H4 (cell line): ENCODE measurements around the gene MIS12. TPM values are rescaled to one million over a fixed set of nuclear protein-coding genes. Genes with fewer than 3 reads are reported as not detected.

Experiments used
- DNase-seq: peaks from one replicate; pipeline ENCODE4 v3.0.0-alpha.2; 2015; ENCODE audit warnings: low spot score
- total RNA-seq: library from RNA; depleted of rRNA; stranded (reverse); fragments of >200 nt; shearing (Covaris generic); gene quantifications from 2 replicates; pipeline ENCODE4 v1.2.3, GENCODE V29; 2014; rRNA removed

Gene MIS12
- total RNA-seq, 1 experiment from 2014 or later = 22.4 TPM

DNA sequence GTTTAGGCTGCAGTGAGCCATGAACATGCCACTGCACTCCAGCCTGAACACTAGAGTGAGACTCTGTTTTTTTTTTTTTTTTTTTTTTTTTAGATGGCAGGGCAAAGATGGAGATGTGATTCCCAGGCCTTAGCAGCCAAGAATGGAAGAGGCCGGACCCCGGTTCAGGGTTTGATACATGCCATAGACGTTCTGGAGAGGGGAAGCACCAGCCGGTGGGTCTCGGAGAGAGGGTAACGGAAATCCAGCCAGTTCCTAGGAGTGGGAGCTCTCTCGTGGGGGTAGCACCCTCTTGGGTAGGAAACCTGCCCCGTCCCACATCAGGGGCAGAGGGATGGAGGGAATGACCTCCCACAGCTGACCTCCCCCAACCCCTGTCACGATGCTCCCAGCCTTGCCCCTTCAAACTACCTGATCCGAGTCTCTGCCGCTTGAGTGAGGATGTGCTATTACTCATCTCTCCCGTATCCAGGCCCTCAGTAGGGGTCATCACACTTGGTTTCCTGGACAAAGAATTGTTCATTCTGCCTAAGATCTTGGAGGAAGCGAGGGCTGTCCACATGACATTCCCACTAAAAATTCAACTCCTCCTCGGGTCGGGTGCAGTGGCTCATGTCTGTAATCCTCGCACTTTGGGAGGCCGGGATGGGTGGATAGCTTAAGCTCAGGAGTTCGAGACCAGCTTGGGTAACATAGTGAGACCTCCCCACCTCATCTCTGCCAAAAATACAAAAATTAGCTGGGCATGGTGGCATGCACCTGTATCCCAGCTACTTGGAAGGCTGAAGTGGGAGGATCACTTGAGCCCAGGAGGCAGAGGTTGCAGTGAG is 47.3 kb downstream of the MIS12 start:
- DNase-seq = no peak

DNA sequence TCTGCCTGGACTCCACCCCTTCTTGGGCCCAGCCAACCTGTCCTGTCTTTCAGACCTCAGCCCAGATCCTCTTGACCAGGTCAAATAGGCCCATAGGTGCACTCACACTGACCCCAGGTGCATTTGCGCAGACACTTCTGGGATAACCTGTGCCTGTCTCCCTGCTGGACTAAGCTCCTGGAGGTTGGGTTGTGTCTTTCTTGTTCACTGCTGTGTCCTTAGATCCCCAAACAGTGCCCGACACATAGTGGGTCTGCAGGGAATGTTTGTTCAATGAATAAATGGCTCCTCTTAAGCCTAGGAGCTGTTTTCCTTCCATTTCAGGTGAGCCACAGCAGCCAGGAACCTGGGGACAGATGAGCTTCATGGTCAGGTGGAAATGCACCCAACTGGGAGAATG is 49.1 kb downstream of the MIS12 start:
- DNase-seq = no peak

DNA sequence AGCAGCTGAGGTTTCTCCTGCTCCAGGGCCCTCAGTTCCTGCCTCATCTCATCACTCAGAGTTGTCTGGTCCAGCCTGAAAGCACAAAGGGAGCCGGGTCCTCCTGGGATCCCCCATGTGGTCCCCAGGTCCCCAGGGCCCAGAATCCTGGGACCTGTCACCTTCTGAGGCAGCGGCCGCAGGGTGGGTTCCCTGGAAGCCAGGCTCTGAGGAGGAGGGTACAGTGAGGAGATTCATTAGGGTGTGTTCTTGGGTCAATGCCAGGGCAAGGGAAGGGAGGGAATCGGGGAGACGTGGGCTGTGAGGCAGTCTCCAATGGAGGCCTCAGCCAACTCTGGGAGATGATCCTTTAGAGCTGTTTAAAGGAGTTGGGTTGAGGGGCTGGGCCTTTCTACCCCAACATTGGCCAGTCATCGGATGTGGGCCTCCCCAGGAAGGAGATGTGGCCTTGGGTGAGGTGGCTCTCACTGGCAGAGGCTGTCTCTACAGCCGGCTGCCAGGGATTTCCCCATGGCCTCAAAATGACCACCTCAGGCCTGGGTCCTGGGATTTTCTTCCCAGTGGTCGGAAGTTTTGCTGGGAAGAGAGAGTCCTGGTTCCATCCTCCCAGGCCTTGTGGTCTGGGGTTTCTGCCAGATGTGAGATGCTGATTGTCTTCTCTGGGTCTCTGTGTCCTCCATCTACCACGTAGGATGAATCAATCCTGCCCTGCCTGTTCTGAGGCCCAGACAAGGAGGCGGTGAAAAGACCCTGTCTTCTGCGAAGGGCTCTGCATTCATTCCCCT is 50.7 kb downstream of the MIS12 start:
- no peak for DNase-seq

DNA sequence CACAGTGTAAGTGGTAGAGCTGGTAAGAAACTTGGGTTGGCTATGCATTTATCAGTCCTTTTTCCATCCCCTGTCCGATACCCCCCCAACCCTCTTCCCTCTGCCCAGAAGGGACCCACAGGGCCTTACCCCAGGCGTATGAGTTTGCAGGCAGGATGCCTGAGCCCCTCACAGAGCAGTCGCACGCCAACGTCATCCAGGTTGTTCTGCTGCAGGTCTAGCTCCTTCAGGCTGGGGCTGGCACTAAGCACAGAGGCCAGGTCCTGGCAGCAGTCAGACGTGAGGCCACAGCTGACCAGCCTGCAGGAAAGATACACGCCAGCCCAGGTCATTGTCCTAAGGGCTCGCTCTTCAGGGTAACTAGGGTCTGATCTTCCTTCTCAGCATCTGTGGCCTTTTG is 52.9 kb downstream of the MIS12 start:
- no peak for DNase-seq

DNA sequence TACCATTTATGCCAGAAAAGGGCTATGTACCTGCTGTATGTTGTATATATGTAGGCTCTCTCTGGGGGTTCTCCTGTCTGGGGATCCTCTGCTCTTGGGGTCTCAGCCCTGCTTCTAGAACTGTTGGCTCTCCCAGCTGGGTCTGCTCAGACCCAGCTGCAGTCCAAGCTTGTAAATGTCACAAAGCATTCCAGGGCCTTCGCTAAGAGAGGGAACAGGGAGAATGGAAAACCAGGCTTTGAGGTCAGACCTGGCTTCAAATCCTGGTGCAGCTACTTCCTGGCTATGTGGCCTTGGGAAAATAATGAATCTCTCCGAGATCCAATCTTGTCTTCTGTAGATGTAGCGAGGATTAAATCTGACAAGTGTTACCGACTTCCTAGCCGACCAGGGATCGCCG is 54.0 kb downstream of the MIS12 start:
- DNase-seq = no peak

Other genes with a start within 250 kb of the MIS12 start
- gene RABEP1, start 204.3 kb upstream of the MIS12 start, total RNA-seq = 11.3 and 22.6 TPM in 2 replicates
- gene NUP88, start 66.9 kb upstream of the MIS12 start, total RNA-seq = 90.5 and 127 TPM in 2 replicates
- 34.8 and 43.2 TPM in 2 replicates for gene RPAIN, start 66.4 kb upstream of the MIS12 start, total RNA-seq
- gene C1QBP, start 47.4 kb upstream of the MIS12 start, total RNA-seq = 273 and 317 TPM in 2 replicates
- 3.9 and 5.8 TPM in 2 replicates for gene DHX33, start 17.6 kb upstream of the MIS12 start, total RNA-seq
- gene DERL2, start 388 bp upstream of the MIS12 start, total RNA-seq = 21.2 and 43.2 TPM in 2 replicates
- 11.6 and 11.7 TPM in 2 replicates for gene NLRP1, start 97.9 kb downstream of the MIS12 start, total RNA-seq